Adrenal gland (tissue), 12 donors: ENCODE data around the gene SDHAF3. TPM values are rescaled to one million over a fixed set of nuclear protein-coding genes. Genes with fewer than 3 reads are reported as not detected.

Source experiments
- DNase-seq, 7 donors: peaks; one replicate each; pipeline ENCODE4 v3.0.0-alpha.2; 2019 to 2020
- H3K27ac ChIP-seq, 5 donors: fragments of 200-600 bp; sonication (generic) in 4 of 5; 1 replicate in 3 of 5; 2 replicates in 2 of 5; pipeline versions ENCODE4 v1.5.1 to v1.8.0; 2016 to 2020; ENCODE audit warnings: mild to moderate bottlenecking in 1 of 5
- H3K27me3 ChIP-seq: fragments of 200-600 bp; 2 replicates; pipeline ENCODE4 v1.8.0; 2021
- H3K36me3 ChIP-seq, 2 donors: fragments of 200-600 bp; replicated peaks in 1 of 2; 1 replicate in 1 of 2; 2 replicates in 1 of 2; pipeline versions ENCODE4 v1.5.1 to v1.8.0; 2018 to 2022
- H3K4me1 ChIP-seq, 2 donors: fragments of 200-600 bp; replicated peaks in 1 of 2; 1 replicate in 1 of 2; 2 replicates in 1 of 2; pipeline versions ENCODE4 v1.5.1 to v1.8.0; 2018 to 2021
- H3K4me3 ChIP-seq, 4 donors: fragments of 200-600 bp; sonication (generic) in 3 of 4; one replicate each; pipeline ENCODE4 v1.5.1; 2016 to 2018
- H3K9me3 ChIP-seq, 3 donors: fragments of 200-600 bp; sonication (generic) in 1 of 3; replicated peaks in 1 of 3; 1 replicate in 2 of 3; 2 replicates in 1 of 3; pipeline versions ENCODE4 v1.5.1 to v1.8.0; 2016 to 2021
- CTCF ChIP-seq, 6 experiments: fragments of 450-650 bp in 4 of 6; fragments of 200-600 bp in 2 of 6; sonication (generic) in 1 of 6; IDR thresholded peaks; 1 replicate in 5 of 6; 2 replicates in 1 of 6; pipeline versions ENCODE4 v1.5.1 to v1.8.0; 2016 to 2021; ENCODE audit warnings: antibody characterized with exemption in 6 of 6, mild to moderate bottlenecking in 2 of 6, moderate library complexity in 1 of 6
- POLR2A ChIP-seq, 2 donors: fragments of 450-650 bp; IDR thresholded peaks; one replicate each; pipeline ENCODE4 v1.6.1; 2017; ENCODE audit warnings: antibody characterized with exemption in 2 of 2, mild to moderate bottlenecking in 2 of 2, moderate library complexity in 1 of 2
- WGBS, 4 donors: extraction: QIAGEN DNeasy Blood & Tissue Kit in 2 of 4; methylation state at CpG; one replicate each; pipeline versions ENCODE4 v1.1.5 to v1.1.7; 2013 to 2017; 5-methylcytosine and 5-hydroxymethylcytosine counted together
- intact Hi-C, 2 donors: fragments of 100-400 bp; cut with DNase I; formaldehyde crosslinking; loops; one replicate each; pipeline versions ENCODE4 v1.14.1 to v1.15.0; 2022 to 2023
- polyA plus RNA-seq, 3 donors: library from polyadenylated mRNA; stranded (reverse); fragments of 200-250 nt in 2 of 3; fragments of 350-450 nt in 1 of 3; fragmentation: Illumina TruSeq in 1 of 3; extraction: RNeasy Lipid Tissue Mini Kit (QIAGEN cat#74804) in 1 of 3; gene quantifications; one replicate each; pipeline ENCODE4 v1.2.3, GENCODE V29; 2013 to 2014
- total RNA-seq, 9 donors: library from RNA; depleted of rRNA in 4 of 9; stranded (reverse); fragments of >200 nt in 4 of 9; fragments of 120-200 nt in 1 of 9; fragmentation: NEBNext Ultra II Directional in 1 of 9; extraction: Animal tissue kit (Norgen Biotek cat#: 25700) in 1 of 9; gene quantifications; one replicate each; pipeline versions ENCODE4 v1.1.0 to v1.2.4, GENCODE V29; 2013 to 2023
- donor health status: healthy with polysubstance abuse.
- donor health status: Bipolar disorder and iron deficiency.
- donor health status: DM: yes; HTN: yes; CAD: no.
- donor health status: DM: no; HTN: no; CAD: no.
- donor health status: DM: no; HTN: no; CAD: no.
- donor health status: DM: yes; HTN: yes; CAD: no.

SDHAF3 gene
- total and polyA plus RNA-seq, 12 donors = 5.2 to 35.0 (median 18.1) TPM

DNA sequence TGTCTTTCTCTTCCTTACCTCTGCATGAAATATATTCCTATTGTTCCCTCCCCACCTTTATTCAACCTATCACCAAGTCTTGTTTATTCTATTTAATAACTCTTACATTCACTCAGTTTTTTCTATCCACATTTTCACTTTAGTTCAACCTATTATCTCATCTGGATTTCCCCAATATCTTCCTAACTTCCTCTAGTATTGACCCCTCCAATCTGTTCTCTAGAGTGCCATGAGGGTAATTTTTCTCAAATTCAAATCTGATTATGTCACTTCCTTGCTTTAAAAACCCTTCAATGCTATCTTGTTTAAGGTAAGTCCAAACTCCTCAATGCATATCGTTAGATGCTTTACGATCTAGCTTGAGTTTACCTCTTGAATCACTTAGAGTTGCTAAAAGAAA lies 86.5 kb downstream of the SDHAF3 start:
- 77 to 91% (median 78%) methylated on average over 2 of the region's 2 CpGs for WGBS, 4 donors
- H3K27ac ChIP-seq = no peak overlapping the region
- H3K27me3 ChIP-seq = no peaks in the 10 kb centered on the region
- intact Hi-C loops = no loop called here
- H3K4me1 ChIP-seq = no peaks in the 10 kb centered on the region
- no peak for DNase-seq
- H3K4me3 ChIP-seq = no peak overlapping the region
- TF ChIP-seq CTCF (IDR thresholded peaks at IDR 0.05) = no peak
- TF ChIP-seq POLR2A (IDR thresholded peaks at IDR 0.05) = no peak
- no peaks in the 10 kb centered on the region for H3K36me3 ChIP-seq
- H3K9me3 ChIP-seq = no peaks in the 10 kb centered on the region

GRCh38 chr7:97204821-97205220 lies 87.3 kb downstream of the SDHAF3 start:
- Histone ChIP-seq H3K27ac (no peak overlapping the region), H3K36me3 (no peaks in the 10 kb centered on the region), H3K27me3 (no peaks in the 10 kb centered on the region), H3K4me1 (no peaks in the 10 kb centered on the region), H3K4me3 (no peak overlapping the region), H3K9me3 (no peaks in the 10 kb centered on the region)
- WGBS, 4 donors = 64 to 75% (median 68%) methylated on average over 3 of the region's 3 CpGs
- TF ChIP-seq POLR2A (IDR thresholded peaks at IDR 0.05) (no peak), CTCF (IDR thresholded peaks at IDR 0.05) (no peak)
- no peak for DNase-seq
- intact Hi-C loops = no loop called here

DNA sequence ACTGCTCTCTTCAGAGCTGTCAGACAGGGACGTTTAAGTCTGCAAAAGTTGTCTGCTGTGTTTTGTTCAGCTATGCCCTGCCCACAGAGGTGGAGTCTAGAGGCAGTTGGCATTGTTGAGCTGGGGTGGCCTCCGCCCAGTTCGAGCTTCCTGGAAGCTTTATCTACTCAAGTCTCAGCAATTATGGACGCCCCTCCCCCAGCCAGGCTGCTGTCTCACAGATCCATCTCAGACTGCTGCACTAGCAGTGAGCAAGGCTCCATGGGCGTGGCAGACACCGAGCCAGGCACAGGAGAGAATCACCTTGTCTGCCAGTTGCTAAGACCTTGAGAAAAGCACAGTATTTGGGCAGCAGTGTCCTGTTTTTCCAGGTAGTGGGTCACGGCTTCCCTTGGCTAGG lies 98.1 kb downstream of the SDHAF3 start:
- 50 to 62% (median 56%) methylated on average over 5 to 7 of the region's 7 CpGs for WGBS, 4 donors
- H3K36me3 ChIP-seq = no peaks in the 10 kb centered on the region
- no peak overlapping the region for H3K27ac ChIP-seq
- no peaks in the 10 kb centered on the region for H3K9me3 ChIP-seq
- no peaks in the 10 kb centered on the region for H3K4me1 ChIP-seq
- H3K27me3 ChIP-seq = no peaks in the 10 kb centered on the region
- no peak for TF ChIP-seq POLR2A (IDR thresholded peaks at IDR 0.05)
- no peak for TF ChIP-seq CTCF (IDR thresholded peaks at IDR 0.05)
- peak in 1 of 7 donors; percentile 1 for DNase-seq
- intact Hi-C loops = no loop called here
- H3K4me3 ChIP-seq = no peak overlapping the region

DNA sequence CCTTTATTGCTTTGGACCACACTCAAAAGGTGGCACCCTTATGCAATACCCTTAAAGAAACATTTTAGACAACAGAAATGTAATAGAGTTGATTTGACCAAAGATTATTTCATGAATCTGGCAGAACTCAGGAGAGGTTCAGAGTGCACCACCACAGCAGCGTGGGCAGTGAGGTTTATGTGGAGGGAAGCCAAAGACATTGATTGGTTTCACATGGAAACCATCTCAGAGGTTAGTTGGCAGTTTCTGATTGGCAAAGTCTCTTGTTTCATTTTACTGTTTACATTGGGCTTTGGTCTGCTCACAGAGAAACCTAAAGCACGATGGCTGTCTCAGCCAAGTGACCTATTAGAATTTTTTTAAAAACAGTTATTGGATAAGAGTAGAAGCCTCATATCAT lies 101.3 kb downstream of the SDHAF3 start:
- intact Hi-C loops = no loop called here
- Histone ChIP-seq H3K27me3 (no peaks in the 10 kb centered on the region), H3K27ac (no peak overlapping the region), H3K4me1 (no peaks in the 10 kb centered on the region), H3K36me3 (no peaks in the 10 kb centered on the region), H3K9me3 (no peaks in the 10 kb centered on the region), H3K4me3 (no peak overlapping the region)
- WGBS, 4 donors = 29 to 38% (median 36%) methylated on average over 2 of the region's 2 CpGs
- no peak for DNase-seq
- TF ChIP-seq CTCF (IDR thresholded peaks at IDR 0.05) (no peak), POLR2A (IDR thresholded peaks at IDR 0.05) (no peak)
